Liver (tissue), 9 donors: ENCODE results near the gene SPP2. TPM values are rescaled to one million over a fixed set of nuclear protein-coding genes. Genes with fewer than 3 reads are reported as not detected.

ENCODE experiments used
- DNase-seq: peaks from one replicate; pipeline ENCODE4 v3.0.0-alpha.2; 2017; ENCODE audit warnings: low spot score
- H3K27ac ChIP-seq, 2 donors: one replicate each; pipeline ENCODE4 v1.7.0; 2013; ENCODE audit warnings: inconsistent platforms in 2 of 2, low read length in 2 of 2, control low read depth in 1 of 2, low read depth in 1 of 2, mild to moderate bottlenecking in 1 of 2
- H3K27me3 ChIP-seq, 4 donors: one replicate each; pipeline versions ENCODE4 v1.6.1 to v1.7.0; 2013; ENCODE audit warnings: low read length in 3 of 4, inconsistent platforms in 1 of 4, mild to moderate bottlenecking in 1 of 4, moderate library complexity in 1 of 4; ENCODE audit not compliant: control insufficient read depth in 4 of 4, insufficient read depth in 4 of 4
- H3K36me3 ChIP-seq, 4 donors: one replicate each; pipeline versions ENCODE4 v1.6.1 to v1.7.0; 2013; ENCODE audit warnings: low read length in 3 of 4, mild to moderate bottlenecking in 3 of 4, low read depth in 1 of 4, moderate library complexity in 1 of 4; ENCODE audit not compliant: control insufficient read depth in 4 of 4, insufficient read depth in 3 of 4
- H3K4me1 ChIP-seq, 4 donors: one replicate each; pipeline versions ENCODE4 v1.6.1 to v1.7.0; 2013; ENCODE audit warnings: low read length in 3 of 4, mild to moderate bottlenecking in 3 of 4, moderate library complexity in 1 of 4; ENCODE audit not compliant: control insufficient read depth in 4 of 4, insufficient read depth in 4 of 4
- H3K4me3 ChIP-seq, 3 donors: one replicate each; pipeline versions ENCODE4 v1.6.1 to v1.7.0; 2013; ENCODE audit warnings: low read length in 3 of 3, control low read depth in 1 of 3, low read depth in 1 of 3, mild to moderate bottlenecking in 1 of 3
- H3K9ac ChIP-seq, 2 donors: one replicate each; pipeline ENCODE4 v1.7.0; 2013; ENCODE audit warnings: low read length in 2 of 2, mild to moderate bottlenecking in 2 of 2, moderate library complexity in 2 of 2, control low read depth in 1 of 2, low read depth in 1 of 2
- H3K9me3 ChIP-seq, 4 donors: one replicate each; pipeline versions ENCODE4 v1.6.1 to v1.7.0; 2013; ENCODE audit warnings: low read length in 3 of 4; ENCODE audit not compliant: control insufficient read depth in 4 of 4
- EGR1 ChIP-seq, 2 donors: IDR thresholded peaks; 2 replicates each; pipeline ENCODE4 v1.6.1; 2016 to 2018; ENCODE audit warnings: antibody characterized with exemption in 2 of 2, low read depth in 2 of 2
- FOXA1 ChIP-seq: IDR thresholded peaks from 2 replicates; pipeline ENCODE4 v1.6.1; 2016; ENCODE audit warnings: antibody characterized with exemption
- FOXA2 ChIP-seq: IDR thresholded peaks from 2 replicates; pipeline ENCODE4 v1.6.1; 2016; ENCODE audit warnings: antibody characterized with exemption
- GABPA ChIP-seq, 2 donors: IDR thresholded peaks in 1 of 2; conservative IDR thresholded peaks in 1 of 2; 2 replicates each; pipeline ENCODE4 v1.6.1; 2016; ENCODE audit warnings: antibody characterized with exemption in 2 of 2, mild to moderate bottlenecking in 1 of 2, moderate library complexity in 1 of 2
- HNF4A ChIP-seq, 2 donors: conservative IDR thresholded peaks; 2 replicates each; pipeline ENCODE4 v1.6.1; 2016; ENCODE audit warnings: antibody characterized with exemption in 2 of 2, mild to moderate bottlenecking in 2 of 2
- HNF4G ChIP-seq: IDR thresholded peaks from 2 replicates; pipeline ENCODE4 v1.6.1; 2016; ENCODE audit warnings: antibody characterized with exemption
- JUND ChIP-seq, 2 donors: IDR thresholded peaks; 2 replicates each; pipeline ENCODE4 v1.6.1; 2016; ENCODE audit warnings: antibody characterized with exemption in 2 of 2
- NR2F2 ChIP-seq: IDR thresholded peaks from 2 replicates; pipeline ENCODE4 v1.6.1; 2016; ENCODE audit warnings: antibody characterized with exemption
- RAD21 ChIP-seq, 2 donors: IDR thresholded peaks; 2 replicates each; pipeline ENCODE4 v1.6.1; 2016; ENCODE audit warnings: antibody characterized with exemption in 2 of 2, mild to moderate bottlenecking in 2 of 2
- RXRA ChIP-seq, 2 donors: IDR thresholded peaks; 2 replicates each; pipeline ENCODE4 v1.6.1; 2017 to 2018; ENCODE audit warnings: antibody characterized with exemption in 2 of 2, mild to moderate bottlenecking in 1 of 2
- SP1 ChIP-seq: IDR thresholded peaks from 2 replicates; pipeline ENCODE4 v1.6.1; 2018; ENCODE audit warnings: antibody characterized with exemption, mild to moderate bottlenecking
- TAF1 ChIP-seq: conservative IDR thresholded peaks from 2 replicates; pipeline ENCODE4 v1.6.1; 2016; ENCODE audit warnings: antibody characterized with exemption, mild to moderate bottlenecking
- YY1 ChIP-seq: IDR thresholded peaks from 2 replicates; pipeline ENCODE4 v1.6.1; 2016; ENCODE audit warnings: antibody characterized with exemption, mild to moderate bottlenecking
- WGBS: extraction: QIAGEN DNeasy Blood & Tissue Kit; methylation state at CpG from one replicate; pipeline ENCODE4 v1.1.7; 2013; 5-methylcytosine and 5-hydroxymethylcytosine counted together
- polyA plus RNA-seq, 2 donors: library from polyadenylated mRNA; stranded (reverse) in 1 of 2; unstranded in 1 of 2; fragments of 200-250 nt in 1 of 2; fragments of >200 nt in 1 of 2; fragmentation: Nextera tagmentation in 1 of 2; extraction: Ambion mirVana in 1 of 2; gene quantifications; one replicate each; pipeline versions ENCODE4 v1.2.1 to v1.2.3, GENCODE V29; 2013 to 2015
- total RNA-seq, 2 donors: library from RNA; depleted of rRNA; stranded (reverse); fragments of >200 nt; gene quantifications; one replicate each; pipeline ENCODE4 v1.2.3, GENCODE V29; 2014
- TF ChIP-seq, protein P1 (sequence below): IDR thresholded peaks from 2 replicates; pipeline ENCODE4 v1.6.1; 2016; ENCODE audit warnings: antibody characterized with exemption
- TF ChIP-seq, protein P2 (sequence below): IDR thresholded peaks from 2 replicates; pipeline ENCODE4 v1.6.1; 2016; ENCODE audit warnings: antibody characterized with exemption
- TF ChIP-seq, protein P3 (sequence below): IDR thresholded peaks from 2 replicates; pipeline ENCODE4 v1.6.1; 2016; ENCODE audit warnings: antibody characterized with exemption, mild to moderate bottlenecking
- TF ChIP-seq, protein P4 (sequence below): fragments of 150-350 bp; IDR thresholded peaks from 2 replicates; pipeline ENCODE4 v1.5.1; 2017; ENCODE audit warnings: improper control_type of control experiment, low read depth, low read length; ENCODE audit not compliant: missing input control
- TF ChIP-seq, protein P5 (sequence below): IDR thresholded peaks from 2 replicates; pipeline ENCODE4 v1.6.1; 2016; ENCODE audit warnings: antibody characterized with exemption
- donor health status: healthy.
- donor health status: healthy.
- donor health status: healthy.
- donor health status: healthy.
- donor health status: healthy.

The SPP2 gene
- total and polyA plus RNA-seq, 4 donors = 76.7 to 584 (median 147) TPM

DNA sequence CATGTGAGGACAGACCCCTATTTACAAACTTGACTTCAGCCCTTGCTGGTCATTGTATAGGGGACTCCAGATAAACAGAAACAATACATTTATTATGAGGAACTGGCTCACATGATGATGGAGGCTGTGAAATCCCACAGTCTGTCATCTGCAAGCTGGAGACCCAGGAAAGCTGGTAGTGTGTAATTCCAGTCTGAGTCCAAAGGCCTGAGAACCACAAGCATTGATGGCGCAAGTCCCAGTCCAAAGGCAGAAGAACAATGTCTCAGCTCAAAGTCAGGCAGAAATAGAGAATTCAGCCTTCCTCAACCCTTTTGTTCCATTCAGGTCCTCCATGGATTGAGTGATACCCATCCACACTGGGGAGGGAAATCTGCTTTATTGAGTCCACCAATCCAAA lies 28.1 kb upstream of the SPP2 start:
- Histone ChIP-seq H3K27ac (no peak overlapping the region), H3K27me3 (no peaks in the 10 kb centered on the region), H3K36me3 (peaks cover 0 to 3% (median 2%) of the 10 kb centered on the region in 4 donors), H3K4me1 (peaks cover 0 to 13% (median 5%) of the 10 kb centered on the region in 4 donors), H3K4me3 (no peak overlapping the region), H3K9me3 (no peaks in the 10 kb centered on the region), H3K9ac (no peak overlapping the region)
- no peak for DNase-seq
- WGBS = 53% methylated on average over 1 of the region's 1 CpG
- TF ChIP-seq EGR1 (IDR thresholded peaks at IDR 0.05; ENCODE audit: low read depth in 2 of 2) (no peak), FOXA1 (no peak), SP1 (no peak), NR2F2 (no peak), GABPA (IDR thresholded peaks at IDR 0.05 in 1 of 2, conservative IDR thresholded peaks at IDR 0.05 in 1 of 2) (no peak), TAF1 (no peak), HNF4A (conservative IDR thresholded peaks at IDR 0.05) (peak; percentile 93 to 98), RXRA (IDR thresholded peaks at IDR 0.05) (peak; percentile 43 to 69), HNF4G (peak; percentile 85), YY1 (peak; percentile 53), RAD21 (IDR thresholded peaks at IDR 0.05) (peak; percentile 25 to 37), JUND (IDR thresholded peaks at IDR 0.05) (peak in 1 of 2 donors; percentile 20), FOXA2 (no peak)
- TF ChIP-seq, protein P1, sequence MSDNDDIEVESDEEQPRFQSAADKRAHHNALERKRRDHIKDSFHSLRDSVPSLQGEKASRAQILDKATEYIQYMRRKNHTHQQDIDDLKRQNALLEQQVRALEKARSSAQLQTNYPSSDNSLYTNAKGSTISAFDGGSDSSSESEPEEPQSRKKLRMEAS = peak; percentile 42
- TF ChIP-seq, protein P2, sequence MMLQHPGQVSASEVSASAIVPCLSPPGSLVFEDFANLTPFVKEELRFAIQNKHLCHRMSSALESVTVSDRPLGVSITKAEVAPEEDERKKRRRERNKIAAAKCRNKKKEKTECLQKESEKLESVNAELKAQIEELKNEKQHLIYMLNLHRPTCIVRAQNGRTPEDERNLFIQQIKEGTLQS = no peak
- TF ChIP-seq, protein P3, sequence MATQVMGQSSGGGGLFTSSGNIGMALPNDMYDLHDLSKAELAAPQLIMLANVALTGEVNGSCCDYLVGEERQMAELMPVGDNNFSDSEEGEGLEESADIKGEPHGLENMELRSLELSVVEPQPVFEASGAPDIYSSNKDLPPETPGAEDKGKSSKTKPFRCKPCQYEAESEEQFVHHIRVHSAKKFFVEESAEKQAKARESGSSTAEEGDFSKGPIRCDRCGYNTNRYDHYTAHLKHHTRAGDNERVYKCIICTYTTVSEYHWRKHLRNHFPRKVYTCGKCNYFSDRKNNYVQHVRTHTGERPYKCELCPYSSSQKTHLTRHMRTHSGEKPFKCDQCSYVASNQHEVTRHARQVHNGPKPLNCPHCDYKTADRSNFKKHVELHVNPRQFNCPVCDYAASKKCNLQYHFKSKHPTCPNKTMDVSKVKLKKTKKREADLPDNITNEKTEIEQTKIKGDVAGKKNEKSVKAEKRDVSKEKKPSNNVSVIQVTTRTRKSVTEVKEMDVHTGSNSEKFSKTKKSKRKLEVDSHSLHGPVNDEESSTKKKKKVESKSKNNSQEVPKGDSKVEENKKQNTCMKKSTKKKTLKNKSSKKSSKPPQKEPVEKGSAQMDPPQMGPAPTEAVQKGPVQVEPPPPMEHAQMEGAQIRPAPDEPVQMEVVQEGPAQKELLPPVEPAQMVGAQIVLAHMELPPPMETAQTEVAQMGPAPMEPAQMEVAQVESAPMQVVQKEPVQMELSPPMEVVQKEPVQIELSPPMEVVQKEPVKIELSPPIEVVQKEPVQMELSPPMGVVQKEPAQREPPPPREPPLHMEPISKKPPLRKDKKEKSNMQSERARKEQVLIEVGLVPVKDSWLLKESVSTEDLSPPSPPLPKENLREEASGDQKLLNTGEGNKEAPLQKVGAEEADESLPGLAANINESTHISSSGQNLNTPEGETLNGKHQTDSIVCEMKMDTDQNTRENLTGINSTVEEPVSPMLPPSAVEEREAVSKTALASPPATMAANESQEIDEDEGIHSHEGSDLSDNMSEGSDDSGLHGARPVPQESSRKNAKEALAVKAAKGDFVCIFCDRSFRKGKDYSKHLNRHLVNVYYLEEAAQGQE = no peak
- TF ChIP-seq, protein P4, sequence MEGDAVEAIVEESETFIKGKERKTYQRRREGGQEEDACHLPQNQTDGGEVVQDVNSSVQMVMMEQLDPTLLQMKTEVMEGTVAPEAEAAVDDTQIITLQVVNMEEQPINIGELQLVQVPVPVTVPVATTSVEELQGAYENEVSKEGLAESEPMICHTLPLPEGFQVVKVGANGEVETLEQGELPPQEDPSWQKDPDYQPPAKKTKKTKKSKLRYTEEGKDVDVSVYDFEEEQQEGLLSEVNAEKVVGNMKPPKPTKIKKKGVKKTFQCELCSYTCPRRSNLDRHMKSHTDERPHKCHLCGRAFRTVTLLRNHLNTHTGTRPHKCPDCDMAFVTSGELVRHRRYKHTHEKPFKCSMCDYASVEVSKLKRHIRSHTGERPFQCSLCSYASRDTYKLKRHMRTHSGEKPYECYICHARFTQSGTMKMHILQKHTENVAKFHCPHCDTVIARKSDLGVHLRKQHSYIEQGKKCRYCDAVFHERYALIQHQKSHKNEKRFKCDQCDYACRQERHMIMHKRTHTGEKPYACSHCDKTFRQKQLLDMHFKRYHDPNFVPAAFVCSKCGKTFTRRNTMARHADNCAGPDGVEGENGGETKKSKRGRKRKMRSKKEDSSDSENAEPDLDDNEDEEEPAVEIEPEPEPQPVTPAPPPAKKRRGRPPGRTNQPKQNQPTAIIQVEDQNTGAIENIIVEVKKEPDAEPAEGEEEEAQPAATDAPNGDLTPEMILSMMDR = no peak
- TF ChIP-seq, protein P5, sequence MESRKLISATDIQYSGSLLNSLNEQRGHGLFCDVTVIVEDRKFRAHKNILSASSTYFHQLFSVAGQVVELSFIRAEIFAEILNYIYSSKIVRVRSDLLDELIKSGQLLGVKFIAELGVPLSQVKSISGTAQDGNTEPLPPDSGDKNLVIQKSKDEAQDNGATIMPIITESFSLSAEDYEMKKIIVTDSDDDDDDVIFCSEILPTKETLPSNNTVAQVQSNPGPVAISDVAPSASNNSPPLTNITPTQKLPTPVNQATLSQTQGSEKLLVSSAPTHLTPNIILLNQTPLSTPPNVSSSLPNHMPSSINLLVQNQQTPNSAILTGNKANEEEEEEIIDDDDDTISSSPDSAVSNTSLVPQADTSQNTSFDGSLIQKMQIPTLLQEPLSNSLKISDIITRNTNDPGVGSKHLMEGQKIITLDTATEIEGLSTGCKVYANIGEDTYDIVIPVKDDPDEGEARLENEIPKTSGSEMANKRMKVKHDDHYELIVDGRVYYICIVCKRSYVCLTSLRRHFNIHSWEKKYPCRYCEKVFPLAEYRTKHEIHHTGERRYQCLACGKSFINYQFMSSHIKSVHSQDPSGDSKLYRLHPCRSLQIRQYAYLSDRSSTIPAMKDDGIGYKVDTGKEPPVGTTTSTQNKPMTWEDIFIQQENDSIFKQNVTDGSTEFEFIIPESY = no peak
